Measurements from ENCODE around the gene PTPRA. TPM values are rescaled to one million over a fixed set of nuclear protein-coding genes. Genes with fewer than 3 reads are reported as not detected.

PTPRA gene
- total and polyA plus RNA-seq, 9 of the 15 experiments (the other 6 are each of a cell fraction or from before 2014, with no cell fraction given) = 3.4 to 80.5 (median 28.0) TPM

DNA sequence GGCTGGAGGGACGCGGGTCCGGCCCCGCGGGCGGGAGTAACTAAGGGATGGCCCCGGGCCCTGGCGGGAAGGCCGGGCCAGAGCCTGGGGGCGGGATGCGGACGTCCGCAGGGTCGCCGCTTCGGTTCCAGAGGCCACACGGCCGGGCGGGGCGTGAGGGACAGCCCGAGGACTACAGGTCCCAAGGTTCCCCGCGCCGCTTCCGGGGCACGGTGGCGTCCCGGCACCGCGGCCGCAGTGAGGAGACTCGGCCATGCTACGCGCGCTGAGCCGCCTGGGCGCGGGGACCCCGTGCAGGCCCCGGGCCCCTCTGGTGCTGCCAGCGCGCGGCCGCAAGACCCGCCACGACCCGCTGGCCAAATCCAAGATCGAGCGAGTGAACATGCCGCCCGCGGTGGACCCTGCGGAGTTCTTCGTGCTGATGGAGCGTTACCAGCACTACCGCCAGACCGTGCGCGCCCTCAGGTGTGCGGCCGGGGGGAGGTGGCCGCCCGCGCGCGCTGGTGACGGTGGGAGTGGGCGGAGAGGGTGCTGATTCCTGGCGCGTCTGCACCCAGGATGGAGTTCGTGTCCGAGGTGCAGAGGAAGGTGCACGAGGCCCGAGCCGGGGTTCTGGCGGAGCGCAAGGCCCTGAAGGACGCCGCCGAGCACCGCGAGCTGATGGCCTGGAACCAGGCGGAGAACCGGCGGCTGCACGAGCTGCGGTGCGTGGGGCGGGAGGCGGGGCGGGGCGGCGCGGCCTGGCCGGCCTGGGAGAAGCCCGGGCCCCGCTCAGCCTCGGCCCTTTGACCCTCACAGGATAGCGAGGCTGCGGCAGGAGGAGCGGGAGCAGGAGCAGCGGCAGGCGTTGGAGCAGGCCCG is 172.8 kb downstream of the PTPRA start, which contains the start of gene MRPS26 (continued):
- TF ChIP-seq, protein P1, sequence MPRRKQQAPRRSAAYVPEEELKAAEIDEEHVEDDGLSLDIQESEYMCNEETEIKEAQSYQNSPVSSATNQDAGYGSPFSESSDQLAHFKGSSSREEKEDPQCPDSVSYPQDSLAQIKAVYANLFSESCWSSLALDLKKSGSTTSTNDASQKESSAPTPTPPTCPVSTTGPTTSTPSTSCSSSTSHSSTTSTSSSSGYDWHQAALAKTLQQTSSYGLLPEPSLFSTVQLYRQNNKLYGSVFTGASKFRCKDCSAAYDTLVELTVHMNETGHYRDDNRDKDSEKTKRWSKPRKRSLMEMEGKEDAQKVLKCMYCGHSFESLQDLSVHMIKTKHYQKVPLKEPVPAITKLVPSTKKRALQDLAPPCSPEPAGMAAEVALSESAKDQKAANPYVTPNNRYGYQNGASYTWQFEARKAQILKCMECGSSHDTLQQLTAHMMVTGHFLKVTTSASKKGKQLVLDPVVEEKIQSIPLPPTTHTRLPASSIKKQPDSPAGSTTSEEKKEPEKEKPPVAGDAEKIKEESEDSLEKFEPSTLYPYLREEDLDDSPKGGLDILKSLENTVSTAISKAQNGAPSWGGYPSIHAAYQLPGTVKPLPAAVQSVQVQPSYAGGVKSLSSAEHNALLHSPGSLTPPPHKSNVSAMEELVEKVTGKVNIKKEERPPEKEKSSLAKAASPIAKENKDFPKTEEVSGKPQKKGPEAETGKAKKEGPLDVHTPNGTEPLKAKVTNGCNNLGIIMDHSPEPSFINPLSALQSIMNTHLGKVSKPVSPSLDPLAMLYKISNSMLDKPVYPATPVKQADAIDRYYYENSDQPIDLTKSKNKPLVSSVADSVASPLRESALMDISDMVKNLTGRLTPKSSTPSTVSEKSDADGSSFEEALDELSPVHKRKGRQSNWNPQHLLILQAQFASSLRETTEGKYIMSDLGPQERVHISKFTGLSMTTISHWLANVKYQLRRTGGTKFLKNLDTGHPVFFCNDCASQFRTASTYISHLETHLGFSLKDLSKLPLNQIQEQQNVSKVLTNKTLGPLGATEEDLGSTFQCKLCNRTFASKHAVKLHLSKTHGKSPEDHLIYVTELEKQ (CRISPR knock-in tag; IDR thresholded peaks at IDR 0.05) = no peak
- TF ChIP-seq ETS2 (tag; IDR thresholded peaks at IDR 0.05; ENCODE audit: borderline replicate concordance, poor library complexity, severe bottlenecking) (no peak), ZNF146 (CRISPR knock-in tag; IDR thresholded peaks at IDR 0.05; ENCODE audit: unreplicated experiment) (no peak), CTCF (IDR thresholded peaks at IDR 0.05 in 2 of 3, conservative IDR thresholded peaks at IDR 0.05 in 1 of 3; ENCODE audit: insufficient read depth in 2 of 3, low read depth in 1 of 3, low read length in 3 of 3) (0 out of 6 replicates have a peak, but pooled peaks of 1 of the 3 experiments have one; percentile 1), MCM3 (IDR thresholded peaks at IDR 0.05) (no peak), LARP7 (IDR thresholded peaks at IDR 0.05) (no peak), MNT (conservative IDR thresholded peaks at IDR 0.05) (peak; percentile 62 to 86), OTX1 (CRISPR knock-in tag; IDR thresholded peaks at IDR 0.05) (no peak), ZNF830 (CRISPR knock-in tag; IDR thresholded peaks at IDR 0.05) (no peak), NFXL1 (CRISPR knock-in tag; IDR thresholded peaks at IDR 0.05) (no peak), NR2C2 (CRISPR knock-in tag; IDR thresholded peaks at IDR 0.05) (peak; percentile 91), NR2C2 (tag; IDR thresholded peaks at IDR 0.05) (peak; percentile 98), KLF16 (IDR thresholded peaks at IDR 0.05) (no peak), HNRNPLL (IDR thresholded peaks at IDR 0.05; ENCODE audit: low read depth, low read length, poor library complexity, severe bottlenecking) (no peak), ELK3 (CRISPR knock-in tag; IDR thresholded peaks at IDR 0.05) (no peak)
- TF ChIP-seq, protein P2, sequence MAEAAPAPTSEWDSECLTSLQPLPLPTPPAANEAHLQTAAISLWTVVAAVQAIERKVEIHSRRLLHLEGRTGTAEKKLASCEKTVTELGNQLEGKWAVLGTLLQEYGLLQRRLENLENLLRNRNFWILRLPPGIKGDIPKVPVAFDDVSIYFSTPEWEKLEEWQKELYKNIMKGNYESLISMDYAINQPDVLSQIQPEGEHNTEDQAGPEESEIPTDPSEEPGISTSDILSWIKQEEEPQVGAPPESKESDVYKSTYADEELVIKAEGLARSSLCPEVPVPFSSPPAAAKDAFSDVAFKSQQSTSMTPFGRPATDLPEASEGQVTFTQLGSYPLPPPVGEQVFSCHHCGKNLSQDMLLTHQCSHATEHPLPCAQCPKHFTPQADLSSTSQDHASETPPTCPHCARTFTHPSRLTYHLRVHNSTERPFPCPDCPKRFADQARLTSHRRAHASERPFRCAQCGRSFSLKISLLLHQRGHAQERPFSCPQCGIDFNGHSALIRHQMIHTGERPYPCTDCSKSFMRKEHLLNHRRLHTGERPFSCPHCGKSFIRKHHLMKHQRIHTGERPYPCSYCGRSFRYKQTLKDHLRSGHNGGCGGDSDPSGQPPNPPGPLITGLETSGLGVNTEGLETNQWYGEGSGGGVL (CRISPR knock-in tag; IDR thresholded peaks at IDR 0.05) = no peak
- TF ChIP-seq, protein P3, sequence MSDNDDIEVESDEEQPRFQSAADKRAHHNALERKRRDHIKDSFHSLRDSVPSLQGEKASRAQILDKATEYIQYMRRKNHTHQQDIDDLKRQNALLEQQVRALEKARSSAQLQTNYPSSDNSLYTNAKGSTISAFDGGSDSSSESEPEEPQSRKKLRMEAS (CRISPR knock-in tag; IDR thresholded peaks at IDR 0.05) = peak; percentile 76

Measured in K562 (cell line).